DMS114 treated with DMSO at 0.1 percent for 48 hours (cell line): ENCODE data around the gene BBS12.

Experiments
- DNase-seq: peaks from one replicate; lab custom pipeline; 2025; ENCODE audit not compliant: unreplicated experiment; lab: John Stamatoyannopoulos, UW

Gene BBS12

GRCh38 chr4:122793811-122794210, 61.3 kb downstream of the BBS12 start:
- no peak for DNase-seq
